Ascending aorta (tissue), 2 donors: ENCODE measurements around the gene KDM4D. TPM values are rescaled to one million over a fixed set of nuclear protein-coding genes. Genes with fewer than 3 reads are reported as not detected.
"Not testable (repeated sequence)": the region's sequence is repeated elsewhere in the genome, so short reads cannot be mapped to it uniquely, and the experiment has no call there.

Experiments used
- DNase-seq, 2 donors: peaks; one replicate each; pipeline ENCODE4 v3.0.0-alpha.2; 2019; ENCODE audit warnings: low spot score in 2 of 2
- H3K27ac ChIP-seq, 2 donors: fragments of 200-600 bp; sonication (generic); one replicate each; pipeline ENCODE4 v1.5.1; 2016 to 2017; ENCODE audit warnings: mild to moderate bottlenecking in 1 of 2
- H3K27me3 ChIP-seq: fragments of 200-600 bp; sonication (generic); one replicate; pipeline ENCODE4 v1.5.1; 2017
- H3K36me3 ChIP-seq, 2 donors: fragments of 200-600 bp; sonication (generic); one replicate each; pipeline ENCODE4 v1.5.1; 2016
- H3K4me1 ChIP-seq, 2 donors: fragments of 200-600 bp; sonication (generic); one replicate each; pipeline ENCODE4 v1.5.1; 2016 to 2017; ENCODE audit warnings: mild to moderate bottlenecking in 1 of 2
- H3K4me3 ChIP-seq, 2 donors: fragments of 200-600 bp; sonication (generic); one replicate each; pipeline ENCODE4 v1.5.1; 2016 to 2017; ENCODE audit warnings: mild to moderate bottlenecking in 1 of 2
- H3K9me3 ChIP-seq, 2 donors: fragments of 200-600 bp; sonication (generic); one replicate each; pipeline ENCODE4 v1.5.1; 2016
- CTCF ChIP-seq, 3 experiments: fragments of 200-600 bp in 2 of 3; fragments of 450-650 bp in 1 of 3; sonication (generic) in 2 of 3; IDR thresholded peaks; one replicate each; pipeline ENCODE4 v1.5.1; 2016 to 2019; ENCODE audit warnings: antibody characterized with exemption in 3 of 3, mild to moderate bottlenecking in 1 of 3, moderate library complexity in 1 of 3
- intact Hi-C: fragments of 100-400 bp; cut with DNase I; formaldehyde crosslinking; loops from one replicate; pipeline ENCODE4 v1.15.1; 2023
- total RNA-seq: library from RNA; depleted of rRNA; stranded (reverse); fragments of >200 nt; gene quantifications from one replicate; pipeline ENCODE4 v1.1.0, GENCODE V29; 2016

The KDM4D gene
- total RNA-seq, 1 donor from 2014 or later: not detected

GRCh38 chr11:94998285-94998684, 24.8 kb downstream of the KDM4D start:
- H3K4me1 ChIP-seq: no peaks in the 10 kb centered on the region
- no peak overlapping the region for H3K27ac ChIP-seq
- no peaks in the 10 kb centered on the region for H3K9me3 ChIP-seq
- H3K27me3 ChIP-seq: no peaks in the 10 kb centered on the region
- no peak for DNase-seq
- no peak overlapping the region for H3K4me3 ChIP-seq
- peaks cover 0 to 3% of the 10 kb centered on the region in 2 donors for H3K36me3 ChIP-seq
- TF ChIP-seq CTCF (IDR thresholded peaks at IDR 0.05): no peak
- intact Hi-C loops: no loop called here

GRCh38 chr11:95003716-95004115, 30.2 kb downstream of the KDM4D start:
- no peak for TF ChIP-seq CTCF (IDR thresholded peaks at IDR 0.05)
- Histone ChIP-seq H3K27me3 (no peaks in the 10 kb centered on the region), H3K9me3 (no peaks in the 10 kb centered on the region), H3K27ac (no peak overlapping the region), H3K36me3 (peaks cover 0 to 3% of the 10 kb centered on the region in 2 donors), H3K4me3 (no peak overlapping the region), H3K4me1 (no peaks in the 10 kb centered on the region)
- no peak for DNase-seq
- intact Hi-C loops: no loop called here

- H3K27me3 ChIP-seq: no peaks in the 10 kb centered on the region
- intact Hi-C loops: no loop called here
- no peak overlapping the region for H3K27ac ChIP-seq
- H3K36me3 ChIP-seq: no peaks in the 10 kb centered on the region
- TF ChIP-seq CTCF (IDR thresholded peaks at IDR 0.05): no peak
- H3K4me3 ChIP-seq: no peak overlapping the region
- no peak for DNase-seq
- no peaks in the 10 kb centered on the region for H3K4me1 ChIP-seq
- H3K9me3 ChIP-seq: no peaks in the 10 kb centered on the region
Measured at GRCh38 chr11:95005642-95006041, 32.1 kb downstream of the KDM4D start.

GRCh38 chr11:95011376-95011775, 37.9 kb downstream of the KDM4D start:
- no peaks in the 10 kb centered on the region for H3K9me3 ChIP-seq
- no peak overlapping the region for H3K4me3 ChIP-seq
- intact Hi-C loops: no loop called here
- no peaks in the 10 kb centered on the region for H3K36me3 ChIP-seq
- no peak for TF ChIP-seq CTCF (IDR thresholded peaks at IDR 0.05)
- DNase-seq: no peak
- H3K4me1 ChIP-seq: no peaks in the 10 kb centered on the region
- H3K27me3 ChIP-seq: no peaks in the 10 kb centered on the region
- H3K27ac ChIP-seq: no peak overlapping the region

GRCh38 chr11:95014184-95014821, 40.8 kb downstream of the KDM4D start:
- H3K4me1 ChIP-seq: no peaks in the 10 kb centered on the region
- H3K27ac ChIP-seq: no peak overlapping the region
- no peaks in the 10 kb centered on the region for H3K27me3 ChIP-seq
- intact Hi-C loops: no loop called here
- H3K9me3 ChIP-seq: no peaks in the 10 kb centered on the region
- no peaks in the 10 kb centered on the region for H3K36me3 ChIP-seq
- no peak for DNase-seq
- H3K4me3 ChIP-seq: no peak overlapping the region
- TF ChIP-seq CTCF (IDR thresholded peaks at IDR 0.05): no peak

GRCh38 chr11:95016139-95016538, 42.6 kb downstream of the KDM4D start:
- TF ChIP-seq CTCF (IDR thresholded peaks at IDR 0.05): no peak
- no peaks in the 10 kb centered on the region for H3K9me3 ChIP-seq
- no peak overlapping the region for H3K4me3 ChIP-seq
- intact Hi-C loops: no loop called here
- no peak for DNase-seq
- no peak overlapping the region for H3K27ac ChIP-seq
- H3K4me1 ChIP-seq: no peaks in the 10 kb centered on the region
- no peaks in the 10 kb centered on the region for H3K27me3 ChIP-seq
- no peaks in the 10 kb centered on the region for H3K36me3 ChIP-seq

- H3K4me3 ChIP-seq, H3K27me3 ChIP-seq, H3K4me1 ChIP-seq, H3K27ac ChIP-seq, intact Hi-C loops, H3K36me3 ChIP-seq, DNase-seq, H3K9me3 ChIP-seq: not testable (repeated sequence)
Measured at GRCh38 chr11:95021468-95021867, 48.0 kb downstream of the KDM4D start.
